NCI-H1092 treated with DMSO at 0.1 percent for 48 hours (cell line): ENCODE data around the gene GRID1.

Experiments used
- DNase-seq: peaks from one replicate; lab custom pipeline; 2025; lab: John Stamatoyannopoulos, UW

The GRID1 gene

GRCh38 chr10:86339226-86339865 is 27.2 kb downstream of the GRID1 start:
- no peak for DNase-seq

- DNase-seq = no peak
These were observed 29.4 kb downstream of the GRID1 start for GRCh38 chr10:86337121-86337601.

GRCh38 chr10:86336341-86336740 is 30.3 kb downstream of the GRID1 start:
- no peak for DNase-seq

- no peak for DNase-seq
These were observed 30.8 kb downstream of the GRID1 start for GRCh38 chr10:86335831-86336230.

GRCh38 chr10:86335257-86335656 is 31.3 kb downstream of the GRID1 start:
- no peak for DNase-seq

GRCh38 chr10:86334488-86335085 is 32.0 kb downstream of the GRID1 start:
- DNase-seq = peak; percentile 43

- peak; percentile 58 for DNase-seq
These were observed 32.6 kb downstream of the GRID1 start for GRCh38 chr10:86333826-86334487.

GRCh38 chr10:86331861-86332260 is 34.7 kb downstream of the GRID1 start:
- no peak for DNase-seq

- no peak for DNase-seq
These were observed 35.5 kb downstream of the GRID1 start for GRCh38 chr10:86330778-86331763.

- no peak for DNase-seq
These were observed 36.5 kb downstream of the GRID1 start for GRCh38 chr10:86329896-86330680.

GRCh38 chr10:86329093-86329710 is 37.4 kb downstream of the GRID1 start:
- DNase-seq = no peak

- DNase-seq = peak; percentile 16
These were observed 38.5 kb downstream of the GRID1 start for GRCh38 chr10:86327954-86328725.

- DNase-seq = no peak
These were observed 41.4 kb downstream of the GRID1 start for GRCh38 chr10:86325158-86325557.

GRCh38 chr10:86321568-86321967 is 45.0 kb downstream of the GRID1 start:
- DNase-seq = peak; percentile 59

GRCh38 chr10:86319676-86320075 is 46.9 kb downstream of the GRID1 start:
- no peak for DNase-seq

- no peak for DNase-seq
These were observed 48.5 kb downstream of the GRID1 start for GRCh38 chr10:86317949-86318725.

GRCh38 chr10:86316990-86317389 is 49.6 kb downstream of the GRID1 start:
- DNase-seq = no peak

- no peak for DNase-seq
These were observed 50.2 kb downstream of the GRID1 start for GRCh38 chr10:86316274-86316835.

- no peak for DNase-seq
These were observed 51.0 kb downstream of the GRID1 start for GRCh38 chr10:86315549-86315942.
